Psoas muscle (tissue), 8 donors: ENCODE results near the gene OBSCN. TPM values are rescaled to one million over a fixed set of nuclear protein-coding genes. Genes with fewer than 3 reads are reported as not detected.
"Not testable (repeated sequence)": the region's sequence is repeated elsewhere in the genome, so short reads cannot be mapped to it uniquely, and the experiment has no call there.

Source experiments
- ATAC-seq, 4 donors: fragments of 200-7000 bp; cut with Tn5 transposase; one replicate each; pipeline ENCODE4 v1.9.1; 2020; ENCODE audit warnings: moderate library complexity in 3 of 4, mild to moderate bottlenecking in 2 of 4
- DNase-seq, 2 donors: peaks; one replicate each; pipeline ENCODE4 v3.0.0-alpha.2; 2020
- H3K27ac ChIP-seq: fragments of 200-600 bp; one replicate; pipeline ENCODE4 v1.8.0; 2022
- H3K27me3 ChIP-seq, 3 donors: fragments of 200-600 bp in 1 of 3; one replicate each; pipeline versions ENCODE4 v1.6.1 to v1.8.0; 2013 to 2022; ENCODE audit warnings: low read length in 2 of 3, mild to moderate bottlenecking in 2 of 3, moderate library complexity in 1 of 3; ENCODE audit not compliant: insufficient read depth in 3 of 3
- H3K36me3 ChIP-seq, 2 donors: fragments of 200-600 bp in 1 of 2; one replicate each; pipeline versions ENCODE4 v1.6.1 to v1.8.0; 2013 to 2022; ENCODE audit warnings: low read depth in 1 of 2, mild to moderate bottlenecking in 1 of 2, moderate library complexity in 1 of 2; ENCODE audit not compliant: insufficient read depth in 1 of 2
- H3K4me1 ChIP-seq: fragments of 200-600 bp; one replicate; pipeline ENCODE4 v1.8.0; 2022
- H3K4me3 ChIP-seq: fragments of 200-600 bp; one replicate; pipeline ENCODE4 v1.8.0; 2022; ENCODE audit warnings: mild to moderate bottlenecking
- H3K9me3 ChIP-seq: fragments of 200-600 bp; one replicate; pipeline ENCODE4 v1.8.0; 2022
- CTCF ChIP-seq: fragments of 200-600 bp; IDR thresholded peaks from one replicate; pipeline ENCODE4 v1.8.0; 2022; ENCODE audit warnings: antibody characterized with exemption
- WGBS, 3 donors: extraction: QIAGEN DNeasy Blood & Tissue Kit; methylation state at CpG; one replicate each; pipeline versions ENCODE4 v1.1.6 to v1.1.7; 2013; 5-methylcytosine and 5-hydroxymethylcytosine counted together
- intact Hi-C, 2 donors: fragments of 100-400 bp; cut with DNase I; formaldehyde crosslinking; loops; one replicate each; pipeline versions ENCODE4 v1.11.0 to v1.14.2; 2022
- polyA plus RNA-seq, 3 donors: library from polyadenylated mRNA; stranded (reverse); fragments of 200-250 nt; gene quantifications; one replicate each; pipeline ENCODE4 v1.2.3, GENCODE V29; 2013
- total RNA-seq, 4 donors: library from RNA; stranded (reverse); fragmentation: NEBNext Ultra II Directional in 2 of 4; extraction: Animal tissue kit (Norgen Biotek cat#: 25700) in 2 of 4; gene quantifications; one replicate each; pipeline versions ENCODE4 v1.2.1 to v1.2.4, GENCODE V29; 2021 to 2023
- donor health status: healthy with polysubstance abuse.
- donor health status: DM: no; HTN: no; CAD: no; lungs with moderate emphysema.
- donor health status: Bipolar disorder and iron deficiency.
- donor health status: healthy.
- donor health status: DM: yes; HTN: yes; CAD: no.
- donor health status: DM: no; HTN: no; CAD: no.
- donor health status: DM: no; HTN: no; CAD: no.
- donor health status: DM: yes; HTN: yes; CAD: no.

The OBSCN gene
- total and polyA plus RNA-seq, 7 donors: 397 to 1,869 (median 1,061) TPM

DNA sequence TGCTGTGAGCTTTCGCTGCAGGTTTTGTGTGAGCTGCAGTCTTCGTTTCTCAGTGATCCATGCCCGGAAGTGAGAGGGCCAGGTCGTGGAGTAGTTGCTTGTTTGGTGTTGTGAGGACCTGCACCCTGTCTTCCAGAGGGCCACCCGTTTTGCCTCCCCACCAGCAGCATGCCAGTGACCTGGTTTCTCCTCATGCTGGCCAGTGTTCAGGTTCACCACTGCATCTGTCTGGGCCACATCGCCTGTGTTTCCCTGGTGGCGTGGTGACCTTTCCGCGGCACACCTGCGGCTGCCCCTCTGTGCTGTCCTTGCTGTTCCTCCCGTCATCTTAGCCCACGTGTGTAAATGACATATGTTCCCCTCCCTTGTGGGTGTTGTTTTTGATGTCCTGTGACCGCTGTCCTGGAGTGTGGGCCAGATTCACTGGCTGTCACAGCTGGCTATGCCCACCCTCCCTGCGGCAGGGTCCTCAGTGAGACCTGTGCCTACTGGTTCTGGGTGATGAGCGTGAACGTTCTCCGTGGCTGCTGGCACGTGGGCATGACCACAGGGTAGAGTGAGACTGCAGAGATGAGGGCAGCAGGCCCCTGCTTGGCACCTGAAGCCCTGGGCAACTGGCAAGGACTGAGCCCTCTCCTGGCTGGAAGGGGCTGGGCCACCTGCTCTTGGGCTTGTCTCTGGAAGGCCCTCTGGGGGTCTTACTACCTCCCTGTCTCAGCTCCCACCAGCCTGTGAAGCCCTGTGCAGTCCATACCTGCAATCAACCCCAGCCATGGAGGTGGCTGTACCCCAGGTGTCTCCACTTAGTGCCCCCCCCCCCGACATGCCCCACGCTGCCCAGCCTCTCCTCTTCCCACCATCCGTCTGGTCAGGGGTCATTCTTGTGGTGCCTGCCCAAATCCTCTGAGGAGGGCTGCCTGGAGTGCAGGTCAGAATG, 35.0 kb upstream of the OBSCN start:
- Histone ChIP-seq H3K27ac (no peak overlapping the region), H3K4me1 (peaks cover 4% of the 10 kb centered on the region), H3K4me3 (no peak overlapping the region), H3K27me3 (no peaks in the 10 kb centered on the region), H3K36me3 (peaks cover 0 to 12% of the 10 kb centered on the region in 2 donors), H3K9me3 (no peaks in the 10 kb centered on the region)
- 78 to 80% (median 78%) methylated on average over 21 of the region's 21 CpGs for WGBS, 3 donors
- no peak for DNase-seq
- no peak for TF ChIP-seq CTCF
- intact Hi-C loops: no loop called here
- ATAC-seq: peak in 2 of 4 donors; percentile 4 to 6

DNA sequence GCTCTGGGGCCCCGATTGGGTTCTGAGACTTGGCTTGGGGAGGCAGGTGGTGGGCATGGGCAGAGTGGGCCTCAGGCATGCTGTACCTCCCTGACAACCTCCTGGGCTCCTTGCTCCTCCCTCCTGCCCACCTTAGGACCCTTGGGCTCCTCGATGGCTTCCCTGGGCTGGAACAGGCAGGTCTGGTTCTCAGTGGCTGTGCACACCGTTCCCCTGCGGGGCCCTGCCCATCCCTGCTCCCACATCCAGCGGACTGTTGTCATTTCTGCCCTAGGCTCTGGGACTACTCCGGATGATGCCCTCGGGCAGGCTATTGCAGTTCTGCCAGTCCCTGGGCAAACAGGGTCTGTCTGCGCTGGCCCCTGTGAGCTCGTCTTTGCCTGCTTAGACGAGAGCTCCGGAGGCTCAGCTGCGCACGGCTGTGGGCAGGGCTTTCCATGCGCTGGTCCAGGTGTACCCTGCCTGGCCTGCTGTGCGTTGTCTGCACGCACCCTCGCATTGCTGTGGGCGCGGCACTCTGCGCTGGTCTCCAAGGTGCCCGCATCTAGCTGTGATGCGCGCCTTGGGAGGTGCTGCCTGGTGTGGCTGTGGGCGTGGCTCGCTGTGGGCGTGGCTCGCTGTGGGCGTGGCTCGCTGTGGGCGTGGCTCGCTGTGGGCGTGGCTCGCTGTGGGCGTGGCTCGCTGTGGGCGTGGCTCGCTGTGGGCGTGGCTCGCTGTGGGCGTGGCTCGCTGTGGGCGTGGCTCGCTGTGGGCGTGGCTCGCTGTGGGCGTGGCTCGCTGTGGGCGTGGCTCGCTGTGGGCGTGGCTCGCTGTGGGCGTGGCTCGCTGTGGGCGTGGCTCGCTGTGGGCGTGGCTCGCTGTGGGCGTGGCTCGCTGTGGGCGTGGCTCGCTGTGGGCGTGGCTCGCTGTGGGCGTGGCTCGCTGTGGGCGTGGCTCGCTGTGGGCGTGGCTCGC, 34.0 kb upstream of the OBSCN start:
- H3K27ac ChIP-seq, H3K4me3 ChIP-seq, H3K9me3 ChIP-seq, H3K4me1 ChIP-seq, H3K27me3 ChIP-seq, intact Hi-C loops: not testable (repeated sequence)
- H3K36me3 ChIP-seq: peaks cover 0 to 12% of the 10 kb centered on the region in 2 donors
- peak; percentile 45 to 67 (median 54) for ATAC-seq
- WGBS, 3 donors: 61 to 76% (median 76%) methylated on average over 26 to 35 of the region's 69 CpGs
- peak in 1 of 2 donors; percentile 41 for DNase-seq

- ATAC-seq: peak; percentile 51 to 71 (median 58)
- H3K4me3 ChIP-seq: no peak overlapping the region
- DNase-seq: no peak
- TF ChIP-seq CTCF: no peak
- no peaks in the 10 kb centered on the region for H3K9me3 ChIP-seq
- H3K27ac ChIP-seq: no peak overlapping the region
- 84 to 93% (median 90%) methylated on average over 49 to 52 of the region's 52 CpGs for WGBS, 3 donors
- H3K4me1 ChIP-seq: peaks cover 4% of the 10 kb centered on the region
- H3K27me3 ChIP-seq: no peaks in the 10 kb centered on the region
- intact Hi-C loops: no loop called here
- H3K36me3 ChIP-seq: peaks cover 0 to 12% of the 10 kb centered on the region in 2 donors
These were observed 33.1 kb upstream of the OBSCN start for GRCh38 chr1:228174482-228175315.

- intact Hi-C loops: no loop called here
- DNase-seq (no peak), ATAC-seq (no peak)
- TF ChIP-seq CTCF: no peak
- Histone ChIP-seq H3K4me3 (no peak overlapping the region), H3K9me3 (no peaks in the 10 kb centered on the region), H3K4me1 (peaks cover 4% of the 10 kb centered on the region), H3K36me3 (peaks cover 0 to 12% of the 10 kb centered on the region in 2 donors), H3K27ac (no peak overlapping the region), H3K27me3 (no peaks in the 10 kb centered on the region)
- WGBS, 3 donors: 92 to 93% (median 92%) methylated on average over 17 to 18 of the region's 18 CpGs
These were observed 32.4 kb upstream of the OBSCN start for GRCh38 chr1:228175316-228176023.
